H9 (cell line): Measurements from ENCODE around the gene BARX2. TPM values are rescaled to one million over a fixed set of nuclear protein-coding genes. Genes with fewer than 3 reads are reported as not detected.

Source experiments
- DNase-seq: peaks from one replicate; pipeline ENCODE4 v3.0.0-alpha.2; 2017
- H2AFZ ChIP-seq: one replicate; pipeline ENCODE4 v1.6.1; 2013; ENCODE audit warnings: mild to moderate bottlenecking, low read length, control low read depth, moderate library complexity
- H2AK5ac ChIP-seq: 2 replicates; pipeline ENCODE4 v1.6.1; 2013; ENCODE audit warnings: low read length, control low read depth, mixed read lengths; ENCODE audit not compliant: insufficient read length
- H2BK120ac ChIP-seq: one replicate; pipeline ENCODE4 v1.6.1; 2013; ENCODE audit warnings: low read depth, mild to moderate bottlenecking, low read length, control low read depth, inconsistent platforms; ENCODE audit not compliant: poor library complexity, severe bottlenecking
- H2BK12ac ChIP-seq: 2 replicates; pipeline ENCODE4 v1.6.1; 2013; ENCODE audit warnings: low read length, control low read depth, mixed read lengths, low read depth; ENCODE audit not compliant: insufficient read length
- H2BK15ac ChIP-seq: 2 replicates; pipeline ENCODE4 v1.6.1; 2013; ENCODE audit warnings: low read depth, low read length, control low read depth
- H2BK20ac ChIP-seq: one replicate; pipeline ENCODE4 v1.6.1; 2013; ENCODE audit warnings: low read depth, mild to moderate bottlenecking, low read length, control low read depth, inconsistent platforms; ENCODE audit not compliant: poor library complexity, severe bottlenecking
- H2BK5ac ChIP-seq: 2 replicates; pipeline ENCODE4 v1.6.1; 2013; ENCODE audit warnings: low read length, control low read depth, mixed read lengths; ENCODE audit not compliant: insufficient read length
- H3K14ac ChIP-seq: 2 replicates; pipeline ENCODE4 v1.6.1; 2013; ENCODE audit warnings: low read length, control low read depth; ENCODE audit not compliant: insufficient read depth
- H3K18ac ChIP-seq: 2 replicates; pipeline ENCODE4 v1.6.1; 2013; ENCODE audit warnings: low read depth, mild to moderate bottlenecking, mixed read lengths, low read length, control low read depth; ENCODE audit not compliant: insufficient read length
- H3K23ac ChIP-seq: 2 replicates; pipeline ENCODE4 v1.6.1; 2013; ENCODE audit warnings: low read length, control low read depth, mixed read lengths, low read depth; ENCODE audit not compliant: insufficient read length
- H3K23me2 ChIP-seq: 2 replicates; pipeline ENCODE4 v1.6.1; 2013; ENCODE audit warnings: low read depth, mild to moderate bottlenecking, mixed read lengths, low read length, control low read depth; ENCODE audit not compliant: insufficient read length, poor library complexity, severe bottlenecking
- H3K27ac ChIP-seq: 2 replicates; pipeline ENCODE4 v1.5.1; 2013; ENCODE audit warnings: low read length, control low read depth, mixed read lengths, low read depth; ENCODE audit not compliant: insufficient read length
- H3K27me3 ChIP-seq: 2 replicates; pipeline ENCODE4 v1.6.1; 2013; ENCODE audit warnings: low read length, control low read depth, inconsistent platforms; ENCODE audit not compliant: insufficient read depth
- H3K4ac ChIP-seq: 2 replicates; pipeline ENCODE4 v1.6.1; 2013; ENCODE audit warnings: low read depth, mild to moderate bottlenecking, control low read depth, inconsistent platforms, low read length, moderate library complexity
- H3K4me1 ChIP-seq: 2 replicates; pipeline ENCODE4 v1.6.1; 2013; ENCODE audit warnings: low read length, control low read depth, inconsistent platforms; ENCODE audit not compliant: insufficient read depth
- H3K4me2 ChIP-seq: 2 replicates; pipeline ENCODE4 v1.6.1; 2013; ENCODE audit warnings: low read length, control low read depth, mixed read lengths; ENCODE audit not compliant: insufficient read length, insufficient read depth
- H3K56ac ChIP-seq: 2 replicates; pipeline ENCODE4 v1.6.1; 2013; ENCODE audit warnings: low read depth, mild to moderate bottlenecking, mixed read lengths, low read length, control low read depth; ENCODE audit not compliant: insufficient read length
- H3K79me1 ChIP-seq: 2 replicates; pipeline ENCODE4 v1.6.1; 2013; ENCODE audit warnings: low read depth, mild to moderate bottlenecking, moderate library complexity, low read length, control low read depth, inconsistent platforms; ENCODE audit not compliant: insufficient read depth, poor library complexity, severe bottlenecking
- H3K79me2 ChIP-seq: 2 replicates; pipeline ENCODE4 v1.6.1; 2013; ENCODE audit warnings: low read length, control low read depth, inconsistent platforms; ENCODE audit not compliant: insufficient read depth
- H3K9ac ChIP-seq: 2 replicates; pipeline ENCODE4 v1.6.1; 2013; ENCODE audit warnings: low read length, control low read depth, mixed read lengths; ENCODE audit not compliant: insufficient read length; ENCODE audit errors: extremely low read depth
- H3K9me3 ChIP-seq: one replicate; pipeline ENCODE4 v1.6.1; 2013; ENCODE audit warnings: low read depth, low read length, inconsistent platforms; ENCODE audit not compliant: control insufficient read depth
- H3T11ph ChIP-seq: one replicate; pipeline ENCODE4 v1.6.1; 2013; ENCODE audit warnings: mild to moderate bottlenecking, low read length, control low read depth, inconsistent platforms
- H4K20me1 ChIP-seq: one replicate; pipeline ENCODE4 v1.6.1; 2013; ENCODE audit not compliant: control insufficient read depth, insufficient read length, insufficient read depth
- H4K5ac ChIP-seq: 2 replicates; pipeline ENCODE4 v1.6.1; 2013; ENCODE audit warnings: low read depth, mild to moderate bottlenecking, mixed read lengths, low read length, control low read depth; ENCODE audit not compliant: insufficient read length
- H4K8ac ChIP-seq: replicated peaks from 2 replicates; pipeline ENCODE4 v1.6.1; 2013; ENCODE audit warnings: low read length, control low read depth, mixed read lengths, low read depth; ENCODE audit not compliant: insufficient read length
- H4K91ac ChIP-seq: 2 replicates; pipeline ENCODE4 v1.6.1; 2013; ENCODE audit warnings: low read depth, mild to moderate bottlenecking, moderate library complexity, mixed read lengths, low read length, control low read depth; ENCODE audit not compliant: insufficient read length
- H3K27ac Mint-ChIP-seq, 3 experiments: 2 replicates in 2 of 3; 3 replicates in 1 of 3; pipeline ENCODE4 v1.8.0; 2020 to 2021; ENCODE audit warnings: mixed read lengths in 3 of 3, mild to moderate bottlenecking in 1 of 3, moderate library complexity in 1 of 3
- H3K27me3 Mint-ChIP-seq: 2 replicates; pipeline ENCODE4 v1.8.0; 2021; ENCODE audit warnings: low read depth, mild to moderate bottlenecking, moderate library complexity, mixed read lengths
- H3K36me3 Mint-ChIP-seq, 3 experiments: 2 replicates in 2 of 3; 3 replicates in 1 of 3; pipeline ENCODE4 v1.8.0; 2020 to 2021; ENCODE audit warnings: low read depth in 3 of 3, mixed read lengths in 3 of 3; ENCODE audit not compliant: insufficient read depth in 1 of 3
- H3K4me1 Mint-ChIP-seq, 2 experiments: 2 replicates each; pipeline ENCODE4 v1.8.0; 2020; ENCODE audit warnings: mixed read lengths in 2 of 2
- H3K4me3 Mint-ChIP-seq, 2 experiments: 2 replicates in 1 of 2; 3 replicates in 1 of 2; pipeline ENCODE4 v1.8.0; 2020 to 2021; ENCODE audit warnings: mild to moderate bottlenecking in 2 of 2, mixed read lengths in 2 of 2, moderate library complexity in 1 of 2
- H3K9me3 Mint-ChIP-seq, 2 experiments: 2 replicates in 1 of 2; 3 replicates in 1 of 2; pipeline ENCODE4 v1.8.0; 2020; ENCODE audit warnings: mild to moderate bottlenecking in 2 of 2, mixed read lengths in 2 of 2, moderate library complexity in 1 of 2
- WGBS: extraction: QIAGEN DNeasy Blood & Tissue Kit; methylation state at CpG from one replicate; pipeline ENCODE4 v1.1.7; 2013; ENCODE audit warnings: missing lambda C conversion rate, low lambda C conversion rate, mixed read lengths; ENCODE audit not compliant: insufficient read length; ENCODE audit errors: extremely low coverage; 5-methylcytosine and 5-hydroxymethylcytosine counted together
- total RNA-seq: library from RNA; stranded (reverse); gene quantifications from 2 replicates; pipeline ENCODE4 v1.2.1, GENCODE V29; 2021
- TF ChIP-seq, protein P1 (sequence below): fragments of 200-600 bp; sonication (generic); conservative IDR thresholded peaks from 3 replicates; pipeline ENCODE4 v1.8.0; 2021; ENCODE audit warnings: antibody characterized with exemption, mild to moderate bottlenecking

The BARX2 gene
- total RNA-seq, 1 experiment from 2014 or later, result not detected

DNA sequence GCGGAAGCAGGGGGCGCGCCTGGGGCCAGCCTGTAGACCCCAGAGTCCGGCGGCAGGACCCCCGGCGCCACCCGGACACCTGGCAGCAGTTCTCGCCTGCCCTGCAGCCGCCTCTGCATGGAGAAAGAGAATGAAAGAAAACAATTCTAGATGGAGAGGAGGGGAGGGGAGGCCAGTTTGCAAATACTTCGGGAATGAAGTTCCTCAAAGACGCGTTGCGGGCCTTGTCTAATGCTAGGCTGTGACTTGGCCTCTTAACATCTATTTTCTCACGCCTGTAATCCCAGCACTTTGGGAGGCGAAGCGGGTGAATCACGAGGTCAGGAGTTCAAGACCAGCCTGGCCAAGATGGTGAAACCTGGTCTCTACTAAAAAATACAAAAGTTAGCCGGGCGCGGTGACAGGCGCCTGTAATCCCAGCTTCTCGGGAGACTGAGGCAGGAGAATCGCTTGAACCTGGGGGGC lies 2.1 kb upstream of the BARX2 start:
- no peak overlapping the region for H2BK120ac ChIP-seq
- H3K18ac ChIP-seq, result no peak overlapping the region
- no CpG with 5 or more reads among the region's 24 CpGs for WGBS
- H3K27me3 ChIP-seq, result peaks cover 70% of the 10 kb centered on the region
- no peak overlapping the region for H2BK5ac ChIP-seq
- H3K27ac Mint-ChIP-seq, result no peak overlapping the region
- H3K9me3 Mint-ChIP-seq, result peaks cover 0 to 2% of the 10 kb centered on the region in 2 experiments; a peak in 2 of 5 replicates
- no peak overlapping the region for H2BK20ac ChIP-seq
- peaks cover 21% of the 10 kb centered on the region for H3K23me2 ChIP-seq
- no peak overlapping the region for H3K14ac ChIP-seq
- peak overlapping the region; percentile 29 to 77 for H3K4me3 Mint-ChIP-seq
- no peak overlapping the region for H2BK15ac ChIP-seq
- H3K27me3 Mint-ChIP-seq, result peaks cover 96% of the 10 kb centered on the region
- TF ChIP-seq, protein P1, sequence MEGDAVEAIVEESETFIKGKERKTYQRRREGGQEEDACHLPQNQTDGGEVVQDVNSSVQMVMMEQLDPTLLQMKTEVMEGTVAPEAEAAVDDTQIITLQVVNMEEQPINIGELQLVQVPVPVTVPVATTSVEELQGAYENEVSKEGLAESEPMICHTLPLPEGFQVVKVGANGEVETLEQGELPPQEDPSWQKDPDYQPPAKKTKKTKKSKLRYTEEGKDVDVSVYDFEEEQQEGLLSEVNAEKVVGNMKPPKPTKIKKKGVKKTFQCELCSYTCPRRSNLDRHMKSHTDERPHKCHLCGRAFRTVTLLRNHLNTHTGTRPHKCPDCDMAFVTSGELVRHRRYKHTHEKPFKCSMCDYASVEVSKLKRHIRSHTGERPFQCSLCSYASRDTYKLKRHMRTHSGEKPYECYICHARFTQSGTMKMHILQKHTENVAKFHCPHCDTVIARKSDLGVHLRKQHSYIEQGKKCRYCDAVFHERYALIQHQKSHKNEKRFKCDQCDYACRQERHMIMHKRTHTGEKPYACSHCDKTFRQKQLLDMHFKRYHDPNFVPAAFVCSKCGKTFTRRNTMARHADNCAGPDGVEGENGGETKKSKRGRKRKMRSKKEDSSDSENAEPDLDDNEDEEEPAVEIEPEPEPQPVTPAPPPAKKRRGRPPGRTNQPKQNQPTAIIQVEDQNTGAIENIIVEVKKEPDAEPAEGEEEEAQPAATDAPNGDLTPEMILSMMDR, result no peak
- H4K91ac ChIP-seq, result no peak overlapping the region
- H4K8ac ChIP-seq, result no peak overlapping the region
- no peaks in the 10 kb centered on the region; the same call in 1 of the 2 replicates for H3K4me1 ChIP-seq
- H2BK12ac ChIP-seq, result no peak overlapping the region
- no peaks in the 10 kb centered on the region for H3K79me1 ChIP-seq
- no peak overlapping the region for H3T11ph ChIP-seq
- H2AK5ac ChIP-seq, result no peak overlapping the region
- no peak for DNase-seq
- H3K79me2 ChIP-seq, result no peaks in the 10 kb centered on the region
- peak overlapping the region; percentile 77 for H3K4me2 ChIP-seq
- H2AFZ ChIP-seq, result no peak overlapping the region
- H3K27ac ChIP-seq, result no peak overlapping the region
- no peak overlapping the region for H3K23ac ChIP-seq
- no peaks in the 10 kb centered on the region for H3K36me3 Mint-ChIP-seq
- peaks cover 16 to 39% of the 10 kb centered on the region in 2 experiments for H3K4me1 Mint-ChIP-seq
- no peak overlapping the region for H3K4ac ChIP-seq
- H3K9ac ChIP-seq, result no peak overlapping the region
- no peak overlapping the region for H3K56ac ChIP-seq
- H4K5ac ChIP-seq, result no peak overlapping the region
- no peaks in the 10 kb centered on the region for H3K9me3 ChIP-seq
- H4K20me1 ChIP-seq, result no peaks in the 10 kb centered on the region
